Neural cell (in vitro differentiated cells): ENCODE data around the gene EIF4EBP2. TPM values are rescaled to one million over a fixed set of nuclear protein-coding genes. Genes with fewer than 3 reads are reported as not detected.

Source experiments
- H2AFZ ChIP-seq: fragments of 200-600, 300-800 bp; sonication (generic), shearing (Covaris generic); 2 replicates; pipeline ENCODE4 v1.6.0; 2014; ENCODE audit warnings: low read depth, mild to moderate bottlenecking, antibody characterized with exemption, low read length, moderate library complexity
- H3F3A ChIP-seq: fragments of 200-600 bp; shearing (Covaris generic); 2 replicates; pipeline ENCODE4 v1.6.1; 2016; ENCODE audit warnings: mild to moderate bottlenecking, moderate library complexity, mixed read lengths, antibody characterized with exemption, low read length; ENCODE audit not compliant: insufficient read depth, poor library complexity, severe bottlenecking
- H3K27ac ChIP-seq: fragments of 200-600, 300-800 bp; sonication (generic), shearing (Covaris generic); 2 replicates; pipeline ENCODE4 v1.5.1; 2014; ENCODE audit warnings: mild to moderate bottlenecking, low read length, moderate library complexity
- H3K27me3 ChIP-seq: fragments of 300-800, 200-600 bp; sonication (generic), shearing (Covaris generic); 2 replicates; pipeline ENCODE4 v1.6.0; 2014; ENCODE audit warnings: mild to moderate bottlenecking, low read depth, low read length, moderate library complexity; ENCODE audit not compliant: insufficient read depth
- H3K36me3 ChIP-seq: fragments of 300-800, 200-600 bp; sonication (generic), shearing (Covaris generic); 2 replicates; pipeline ENCODE4 v1.5.1; 2014; ENCODE audit warnings: mild to moderate bottlenecking, antibody characterized with exemption, low read length, moderate library complexity; ENCODE audit not compliant: insufficient read depth
- H3K4me2 ChIP-seq: fragments of 300-800, 200-600 bp; sonication (generic), shearing (Covaris generic); 2 replicates; pipeline ENCODE4 v1.6.0; 2014; ENCODE audit warnings: mild to moderate bottlenecking, low read length
- H3K4me3 ChIP-seq: fragments of 300-800, 200-600 bp; sonication (generic), shearing (Covaris generic); 2 replicates; pipeline ENCODE4 v1.5.1; 2014; ENCODE audit warnings: mild to moderate bottlenecking, low read length, moderate library complexity
- H3K79me2 ChIP-seq: fragments of 200-600 bp; shearing (Covaris generic); replicated peaks from 2 replicates; pipeline ENCODE4 v1.6.0; 2014; ENCODE audit warnings: mild to moderate bottlenecking, low read length, moderate library complexity; ENCODE audit not compliant: insufficient read depth
- H3K9ac ChIP-seq: fragments of 300-800, 200-600 bp; sonication (generic), shearing (Covaris generic); 2 replicates; pipeline ENCODE4 v1.6.1; 2016; ENCODE audit warnings: mild to moderate bottlenecking, low read length, mixed read lengths
- H3K9me2 ChIP-seq: fragments of 200-600 bp; shearing (Covaris generic); 2 replicates; pipeline ENCODE4 v1.6.1; 2016; ENCODE audit warnings: mild to moderate bottlenecking, low read length, mixed read lengths; ENCODE audit not compliant: insufficient read depth
- H3K9me3 ChIP-seq: fragments of 200-600, 300-800 bp; sonication (generic), shearing (Covaris generic); 2 replicates; pipeline ENCODE4 v1.6.1; 2016; ENCODE audit warnings: mild to moderate bottlenecking, mixed run types, low read length, moderate library complexity, mixed read lengths
- H4K20me1 ChIP-seq: fragments of 200-600 bp; shearing (Covaris generic); 2 replicates; pipeline ENCODE4 v1.6.1; 2016; ENCODE audit warnings: mild to moderate bottlenecking, mixed run types; ENCODE audit not compliant: insufficient read depth
- CTCF ChIP-seq: fragments of 450-650 bp; IDR thresholded peaks from 2 replicates; pipeline ENCODE4 v1.5.1; 2014; ENCODE audit warnings: antibody characterized with exemption, mild to moderate bottlenecking, moderate library complexity; ENCODE audit not compliant: poor library complexity, severe bottlenecking
- EP300 ChIP-seq: fragments of 450-650 bp; conservative IDR thresholded peaks from 2 replicates; pipeline ENCODE4 v1.6.1; 2014; ENCODE audit warnings: antibody characterized with exemption, mild to moderate bottlenecking, moderate library complexity; ENCODE audit not compliant: poor library complexity, severe bottlenecking
- EZH2 ChIP-seq: fragments of 200-600, 300-800 bp; shearing (Covaris generic), sonication (generic); IDR thresholded peaks from 2 replicates; pipeline ENCODE4 v1.6.1; 2014; ENCODE audit warnings: antibody characterized with exemption, low read length, borderline replicate concordance, mild to moderate bottlenecking; ENCODE audit not compliant: insufficient read depth, poor library complexity, severe bottlenecking
- MXI1 ChIP-seq: fragments of 450-650 bp; conservative IDR thresholded peaks from 2 replicates; pipeline ENCODE4 v1.6.1; 2014; ENCODE audit warnings: antibody characterized with exemption, mild to moderate bottlenecking; ENCODE audit not compliant: poor library complexity, severe bottlenecking
- POLR2AphosphoS5 ChIP-seq: IDR thresholded peaks from 2 replicates; pipeline ENCODE4 v1.6.1; 2012
- RAD21 ChIP-seq: fragments of 450-650 bp; conservative IDR thresholded peaks from 2 replicates; pipeline ENCODE4 v1.6.1; 2014; ENCODE audit warnings: antibody characterized with exemption, mild to moderate bottlenecking, moderate library complexity
- REST ChIP-seq: IDR thresholded peaks from 2 replicates; pipeline ENCODE4 v1.6.1; 2012; ENCODE audit warnings: borderline replicate concordance
- SMC3 ChIP-seq: fragments of 450-650 bp; conservative IDR thresholded peaks from 2 replicates; pipeline ENCODE4 v1.6.1; 2014; ENCODE audit warnings: antibody characterized with exemption, mild to moderate bottlenecking, moderate library complexity; ENCODE audit not compliant: poor library complexity
- TAF1 ChIP-seq: IDR thresholded peaks from 2 replicates; pipeline ENCODE4 v1.6.1; 2012; ENCODE audit warnings: low read depth
- polyA plus RNA-seq: library from polyadenylated mRNA; depleted of rRNA; stranded (reverse); fragments of >200 nt; gene quantifications from 2 replicates; pipeline ENCODE4 v1.2.3, GENCODE V29; 2014

Gene EIF4EBP2
- polyA plus RNA-seq, 1 donor from 2014 or later, result 51.7 TPM

- Histone ChIP-seq H3K36me3 (no peaks in the 10 kb centered on the region), H3K79me2 (no peaks in the 10 kb centered on the region), H3K9ac (no peak overlapping the region), H3K4me2 (no peak overlapping the region), H3K9me2 (no peaks in the 10 kb centered on the region), H2AFZ (no peak overlapping the region), H3F3A (no peaks in the 10 kb centered on the region), H3K9me3 (no peaks in the 10 kb centered on the region), H4K20me1 (no peaks in the 10 kb centered on the region), H3K4me3 (no peak overlapping the region), H3K27ac (no peak overlapping the region), H3K27me3 (no peaks in the 10 kb centered on the region)
- TF ChIP-seq EZH2 (no peak), EP300 (no peak), REST (no peak), SMC3 (no peak), TAF1 (no peak), CTCF (no peak), MXI1 (no peak), RAD21 (no peak), POLR2AphosphoS5 (no peak)
These were observed 36.6 kb upstream of the EIF4EBP2 start for GRCh38 chr10:70367195-70367796.

GRCh38 chr10:70368774-70369482 is 35.0 kb upstream of the EIF4EBP2 start:
- no peak overlapping the region for H2AFZ ChIP-seq
- H3K36me3 ChIP-seq, result no peaks in the 10 kb centered on the region
- no peaks in the 10 kb centered on the region for H3K9me3 ChIP-seq
- H3K4me3 ChIP-seq, result no peak overlapping the region
- no peak overlapping the region for H3K9ac ChIP-seq
- no peak overlapping the region for H3K4me2 ChIP-seq
- H3K79me2 ChIP-seq, result no peaks in the 10 kb centered on the region
- TF ChIP-seq TAF1 (no peak), MXI1 (no peak), EP300 (no peak), POLR2AphosphoS5 (no peak), SMC3 (no peak), EZH2 (no peak), REST (no peak), RAD21 (no peak), CTCF (no peak)
- no peaks in the 10 kb centered on the region for H3K27me3 ChIP-seq
- no peaks in the 10 kb centered on the region for H3K9me2 ChIP-seq
- H4K20me1 ChIP-seq, result no peaks in the 10 kb centered on the region
- H3K27ac ChIP-seq, result no peak overlapping the region
- no peaks in the 10 kb centered on the region for H3F3A ChIP-seq
